Measurements from ENCODE around the gene OSBPL8.

OSBPL8 gene

GRCh38 chr12:76310110-76310509 lies 249.5 kb downstream of the OSBPL8 start:
- Histone ChIP-seq H3K27me3 (ENCODE audit: insufficient read depth, low read length) (no peaks in the 10 kb centered on the region), H3K9me3 (ENCODE audit: low read length) (no peaks in the 10 kb centered on the region), H3K9me2 (ENCODE audit: low read depth, low read length) (no peaks in the 10 kb centered on the region), H3F3A (ENCODE audit: insufficient read depth, low read length) (no peaks in the 10 kb centered on the region), H3K4me1 (ENCODE audit: insufficient read depth, low read length, severe bottlenecking) (no peaks in the 10 kb centered on the region), H2AFZ (ENCODE audit: low read length) (no peak overlapping the region), H3K4me3 (ENCODE audit: low read depth, low read length, poor library complexity, severe bottlenecking) (no peak overlapping the region), H4K20me1 (ENCODE audit: insufficient read depth, low read length) (no peaks in the 10 kb centered on the region), H3K27ac (ENCODE audit: low read depth, low read length, poor library complexity, severe bottlenecking) (no peak overlapping the region), H3K4me2 (ENCODE audit: low read length) (no peak overlapping the region), H3K79me2 (ENCODE audit: insufficient read depth, low read length) (no peaks in the 10 kb centered on the region), H3K9ac (ENCODE audit: low read length) (no peak overlapping the region), H3K36me3 (ENCODE audit: insufficient read depth, low read length) (no peaks in the 10 kb centered on the region)
- TF ChIP-seq CTCF (IDR thresholded peaks at IDR 0.05; ENCODE audit: low read length) (no peak), EZH2 (IDR thresholded peaks at IDR 0.05; ENCODE audit: borderline replicate concordance, low read length) (no peak)

- Histone ChIP-seq H2AFZ (ENCODE audit: low read length) (no peak overlapping the region), H3K27me3 (ENCODE audit: insufficient read depth, low read length) (no peaks in the 10 kb centered on the region), H3F3A (ENCODE audit: insufficient read depth, low read length) (no peaks in the 10 kb centered on the region), H3K79me2 (ENCODE audit: insufficient read depth, low read length) (no peaks in the 10 kb centered on the region), H3K27ac (ENCODE audit: low read depth, low read length, poor library complexity, severe bottlenecking) (no peak overlapping the region), H3K36me3 (ENCODE audit: insufficient read depth, low read length) (no peaks in the 10 kb centered on the region), H3K9ac (ENCODE audit: low read length) (no peak overlapping the region), H3K4me3 (ENCODE audit: low read depth, low read length, poor library complexity, severe bottlenecking) (no peak overlapping the region), H3K9me3 (ENCODE audit: low read length) (no peaks in the 10 kb centered on the region), H3K4me1 (ENCODE audit: insufficient read depth, low read length, severe bottlenecking) (no peaks in the 10 kb centered on the region), H3K9me2 (ENCODE audit: low read depth, low read length) (no peaks in the 10 kb centered on the region), H4K20me1 (ENCODE audit: insufficient read depth, low read length) (no peaks in the 10 kb centered on the region), H3K4me2 (ENCODE audit: low read length) (no peak overlapping the region)
- no peak for TF ChIP-seq CTCF (IDR thresholded peaks at IDR 0.05; ENCODE audit: low read length)
- no peak for TF ChIP-seq EZH2 (IDR thresholded peaks at IDR 0.05; ENCODE audit: borderline replicate concordance, low read length)
Observed at GRCh38 chr12:76308866-76309265, 250.7 kb downstream of the OSBPL8 start.

- no peaks in the 10 kb centered on the region for H3K27me3 ChIP-seq (ENCODE audit: insufficient read depth, low read length)
- H3K79me2 ChIP-seq (ENCODE audit: insufficient read depth, low read length) = no peaks in the 10 kb centered on the region
- H4K20me1 ChIP-seq (ENCODE audit: insufficient read depth, low read length) = no peaks in the 10 kb centered on the region
- TF ChIP-seq EZH2 (IDR thresholded peaks at IDR 0.05; ENCODE audit: borderline replicate concordance, low read length) (no peak), CTCF (IDR thresholded peaks at IDR 0.05; ENCODE audit: low read length) (no peak)
- no peak overlapping the region for H2AFZ ChIP-seq (ENCODE audit: low read length)
- no peak overlapping the region for H3K4me2 ChIP-seq (ENCODE audit: low read length)
- no peak overlapping the region for H3K27ac ChIP-seq (ENCODE audit: low read depth, low read length, poor library complexity, severe bottlenecking)
- H3K36me3 ChIP-seq (ENCODE audit: insufficient read depth, low read length) = no peaks in the 10 kb centered on the region
- H3F3A ChIP-seq (ENCODE audit: insufficient read depth, low read length) = no peaks in the 10 kb centered on the region
- H3K4me3 ChIP-seq (ENCODE audit: low read depth, low read length, poor library complexity, severe bottlenecking) = no peak overlapping the region
- H3K4me1 ChIP-seq (ENCODE audit: insufficient read depth, low read length, severe bottlenecking) = no peaks in the 10 kb centered on the region
- no peaks in the 10 kb centered on the region for H3K9me2 ChIP-seq (ENCODE audit: low read depth, low read length)
- H3K9me3 ChIP-seq (ENCODE audit: low read length) = no peaks in the 10 kb centered on the region
- H3K9ac ChIP-seq (ENCODE audit: low read length) = no peak overlapping the region
Observed at GRCh38 chr12:76307083-76307482, 252.5 kb downstream of the OSBPL8 start.
